NOMO-1 (cell line): ENCODE measurements around the gene PPP1R10.

ENCODE experiments used
- DNase-seq, 2 experiments: peaks; one replicate each; lab custom pipeline; 2025; ENCODE audit not compliant: unreplicated experiment in 2 of 2; lab: John Stamatoyannopoulos, UW

Gene PPP1R10

GRCh38 chr6:30625511-30625910, 8.5 kb upstream of the PPP1R10 start:
- no peak for DNase-seq

- DNase-seq, result no peak
Observed at GRCh38 chr6:30619561-30619960, 2.5 kb upstream of the PPP1R10 start.

- no peak for DNase-seq
Observed at GRCh38 chr6:30618270-30618797, 1.3 kb upstream of the PPP1R10 start.

GRCh38 chr6:30617565-30618269, 674 bp upstream of the PPP1R10 start, which contains the start of gene MRPS18B:
Gene MRPS18B, plus strand, starts transcription at chr6:30617840. Its CDS starts 26 bp downstream, at chr6:30617866.
- DNase-seq, result peak; percentile 97 to 99

GRCh38 chr6:30615958-30616810, 859 bp downstream of the PPP1R10 start:
- peak in 1 of 2 experiments; percentile 44 for DNase-seq

GRCh38 chr6:30615219-30615957, 1.7 kb downstream of the PPP1R10 start:
- peak; percentile 46 to 70 for DNase-seq

- DNase-seq, result peak; percentile 92 to 98
Observed at GRCh38 chr6:30614843-30615218, 2.2 kb downstream of the PPP1R10 start.

- no peak for DNase-seq
Observed at GRCh38 chr6:30614044-30614842, 2.8 kb downstream of the PPP1R10 start.

GRCh38 chr6:30613251-30614043, 3.6 kb downstream of the PPP1R10 start:
- DNase-seq, result peak in 1 of 2 experiments; percentile 12

GRCh38 chr6:30612687-30613248, 4.3 kb downstream of the PPP1R10 start:
- no peak for DNase-seq

GRCh38 chr6:30612213-30612612, 4.8 kb downstream of the PPP1R10 start:
- no peak for DNase-seq

GRCh38 chr6:30611856-30612194, 5.2 kb downstream of the PPP1R10 start:
- DNase-seq, result no peak

- DNase-seq, result no peak
Observed at GRCh38 chr6:30611150-30611855, 5.7 kb downstream of the PPP1R10 start.

GRCh38 chr6:30610065-30610464, 7.0 kb downstream of the PPP1R10 start:
- DNase-seq, result no peak

GRCh38 chr6:30603961-30604360, 13.1 kb downstream of the PPP1R10 start:
- DNase-seq, result no peak

- no peak for DNase-seq
Observed at GRCh38 chr6:30601815-30602641, 15.0 kb downstream of the PPP1R10 start.

- DNase-seq, result no peak
Observed at GRCh38 chr6:30601436-30601814, 15.6 kb downstream of the PPP1R10 start.
